ENCODE results near the gene ZMYND15. TPM values are rescaled to one million over a fixed set of nuclear protein-coding genes. Genes with fewer than 3 reads are reported as not detected.
"Not testable (repeated sequence)": the region's sequence is repeated elsewhere in the genome, so short reads cannot be mapped to it uniquely, and the experiment has no call there.

The ZMYND15 gene
- total and polyA plus RNA-seq, 8 donors = 0.39 to 3.2 (median 1.2) TPM

DNA sequence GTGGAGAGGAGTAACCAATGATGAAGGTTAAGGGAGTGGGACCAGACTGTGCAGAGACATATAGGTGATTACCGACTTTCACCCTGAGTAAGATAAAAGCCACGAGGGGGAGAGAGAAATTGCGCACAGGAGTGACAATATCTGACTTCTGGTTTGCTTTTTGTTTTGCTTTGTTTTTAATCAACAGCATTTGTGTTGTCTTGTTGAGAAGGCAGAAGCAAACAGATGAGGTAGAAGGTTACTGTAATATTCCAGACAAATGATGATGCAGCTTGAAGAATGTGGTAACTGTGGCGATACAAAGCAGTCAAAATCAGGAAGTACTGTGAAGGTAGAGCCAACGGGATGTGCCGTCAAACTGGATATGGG lies 43.2 kb upstream of the ZMYND15 start:
- Histone ChIP-seq H3K4me1 (no peaks in the 10 kb centered on the region), H3K9me3 (no peaks in the 10 kb centered on the region), H3K27me3 (no peaks in the 10 kb centered on the region), H3K4me3 (no peak overlapping the region), H3K27ac (no peak overlapping the region), H3K36me3 (no peaks in the 10 kb centered on the region)
- ATAC-seq (no peak), FAIRE-seq (no peak), DNase-seq (no peak)
- WGBS, 2 donors = 75 to 78% methylated on average over 6 of the region's 6 CpGs
- TF ChIP-seq CTCF (IDR thresholded peaks at IDR 0.05) = no peak
- intact Hi-C loops (cut with DNase I) = no loop called here

DNA sequence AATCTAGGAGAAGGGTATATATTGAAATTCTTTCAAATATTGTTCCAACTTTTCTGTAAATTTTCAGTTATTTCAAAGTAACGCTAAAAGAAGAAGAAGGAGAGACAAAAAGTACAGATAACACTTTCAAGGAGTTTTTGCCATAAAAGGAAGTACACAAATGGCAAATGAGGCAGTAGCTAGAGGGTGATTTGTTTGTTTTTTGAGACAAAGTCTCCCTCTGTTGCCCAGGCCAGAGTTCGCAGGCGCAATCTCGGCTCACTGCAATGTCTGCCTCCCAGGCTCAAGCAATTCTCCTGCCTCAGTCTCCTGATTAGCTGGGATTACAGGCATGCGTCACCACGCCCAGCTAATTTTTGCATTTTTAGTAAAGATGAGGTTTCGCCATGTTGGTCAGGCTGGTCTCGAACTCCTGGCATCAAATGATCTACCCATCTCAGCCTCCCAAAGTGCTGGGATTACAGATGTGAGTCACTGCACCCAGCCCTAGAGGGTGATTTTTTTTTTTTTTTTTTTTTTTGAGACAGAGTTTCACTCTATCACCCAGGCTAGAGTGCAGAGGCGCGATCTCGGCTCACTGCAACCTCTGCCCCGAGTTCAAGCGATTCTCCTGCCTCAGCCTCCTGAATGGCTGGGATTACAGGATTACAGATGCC lies 40.1 kb upstream of the ZMYND15 start:
- DNase-seq; H3K4me3 ChIP-seq; H3K36me3 ChIP-seq; H3K9me3 ChIP-seq; H3K27ac ChIP-seq; ATAC-seq; intact Hi-C loops (cut with DNase I); H3K27me3 ChIP-seq; H3K4me1 ChIP-seq; FAIRE-seq: not testable (repeated sequence)
- 83 to 84% methylated on average over 13 of the region's 13 CpGs for WGBS, 2 donors

- Histone ChIP-seq H3K9me3 (no peaks in the 10 kb centered on the region), H3K27ac (no peak overlapping the region), H3K4me1 (peaks cover 0 to 3% (median 0%) of the 10 kb centered on the region in 3 donors), H3K27me3 (no peaks in the 10 kb centered on the region), H3K36me3 (no peaks in the 10 kb centered on the region), H3K4me3 (no peak overlapping the region)
- TF ChIP-seq CTCF (IDR thresholded peaks at IDR 0.05) = no peak
- ATAC-seq (no peak), DNase-seq (no peak), FAIRE-seq (no peak)
- WGBS, 2 donors = 88 to 90% methylated on average over 1 of the region's 1 CpG
- intact Hi-C loops (cut with DNase I) = no loop called here
Measured at GRCh38 chr17:4701116-4701515, 38.5 kb upstream of the ZMYND15 start.

DNA sequence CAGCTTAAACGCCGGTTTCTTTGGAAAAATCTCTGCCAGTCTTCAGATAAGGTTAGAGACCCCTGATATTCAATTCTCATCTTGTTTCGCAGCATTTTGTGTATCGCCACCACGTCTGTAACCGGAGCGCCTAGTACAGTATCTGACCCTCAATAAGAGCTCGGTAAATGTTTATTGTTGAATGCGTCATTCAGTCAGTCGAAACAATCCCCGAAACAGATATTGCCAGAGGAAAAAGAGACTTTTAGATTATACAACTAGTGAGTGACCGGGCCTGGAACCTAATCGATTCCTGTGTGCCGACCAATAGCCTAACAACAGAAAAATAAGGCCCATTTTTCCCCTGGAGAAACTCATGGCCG lies 36.3 kb upstream of the ZMYND15 start:
- no peak for TF ChIP-seq CTCF (IDR thresholded peaks at IDR 0.05)
- peak overlapping the region; percentile 70 to 98 (median 95) for H3K4me3 ChIP-seq
- no peaks in the 10 kb centered on the region for H3K9me3 ChIP-seq
- H3K27ac ChIP-seq = peak overlapping the region; percentile 49 to 78 (median 62)
- H3K4me1 ChIP-seq = peaks cover 0 to 3% (median 0%) of the 10 kb centered on the region in 3 donors
- no peak for DNase-seq
- intact Hi-C loops (cut with DNase I) = no loop called here
- peak in 2 of 4 donors; percentile 2 to 7 for ATAC-seq
- 4 to 5% methylated on average over 15 of the region's 15 CpGs for WGBS, 2 donors
- no peaks in the 10 kb centered on the region for H3K36me3 ChIP-seq
- no peaks in the 10 kb centered on the region for H3K27me3 ChIP-seq
- no peak for FAIRE-seq

DNA sequence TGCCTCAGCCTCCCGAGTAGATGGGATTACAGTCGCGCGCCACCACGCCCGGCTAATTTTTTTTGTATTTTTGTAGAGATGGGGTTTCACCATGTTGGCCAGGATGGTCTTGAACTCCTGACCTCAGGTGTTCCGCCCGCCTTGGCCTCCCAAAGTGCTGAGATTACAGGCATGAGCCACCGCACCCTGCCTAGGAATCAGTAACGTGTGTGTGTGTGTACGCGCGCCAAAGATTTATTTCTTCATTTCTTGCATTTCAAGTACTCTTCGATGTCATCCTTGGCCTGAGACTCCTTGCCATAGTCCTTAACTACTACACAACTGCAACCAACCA lies 35.1 kb upstream of the ZMYND15 start:
- 38 to 41% methylated on average over 14 of the region's 14 CpGs for WGBS, 2 donors
- ATAC-seq, FAIRE-seq: not testable (repeated sequence)

DNA sequence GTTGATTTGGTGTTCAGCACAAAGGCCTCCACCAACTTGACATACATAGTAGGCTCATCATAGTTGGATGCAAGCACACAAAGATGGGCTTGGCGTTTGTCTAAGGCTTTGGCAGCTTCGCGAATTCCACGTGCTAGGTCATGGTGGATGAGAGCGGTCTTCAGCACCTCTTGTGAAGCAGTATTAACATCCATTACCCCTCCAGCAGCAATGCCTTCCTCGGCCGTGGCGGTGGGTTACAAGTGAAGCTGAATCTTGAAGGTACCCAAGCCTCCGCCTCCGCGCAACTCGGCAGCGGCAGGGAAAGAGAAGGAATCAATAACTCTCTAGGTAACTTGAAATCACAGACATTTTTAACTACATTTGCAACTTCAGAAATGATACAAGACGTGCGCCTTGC lies 34.6 kb upstream of the ZMYND15 start:
- no peak overlapping the region for H3K4me3 ChIP-seq
- H3K27me3 ChIP-seq = no peaks in the 10 kb centered on the region
- FAIRE-seq (no peak), ATAC-seq (no peak), DNase-seq (no peak)
- H3K9me3 ChIP-seq = no peaks in the 10 kb centered on the region
- no peak for TF ChIP-seq CTCF (IDR thresholded peaks at IDR 0.05)
- no peak overlapping the region for H3K27ac ChIP-seq
- H3K4me1 ChIP-seq = peaks cover 0 to 3% (median 0%) of the 10 kb centered on the region in 3 donors
- 94% methylated on average over 15 of the region's 15 CpGs for WGBS, 2 donors
- intact Hi-C loops (cut with DNase I) = no loop called here
- no peaks in the 10 kb centered on the region for H3K36me3 ChIP-seq

More for the DNA sequence above, 35.1 kb upstream of the ZMYND15 start:
- DNase-seq; H3K27me3 ChIP-seq; H3K4me1 ChIP-seq; H3K9me3 ChIP-seq; intact Hi-C loops (cut with DNase I); H3K36me3 ChIP-seq; H3K27ac ChIP-seq: not testable (repeated sequence)
- peak overlapping the region; percentile 70 to 98 (median 95) for H3K4me3 ChIP-seq
